ENCODE data around the gene SGMS2.

The SGMS2 gene

GRCh38 chr4:107853444-107854355 is 29.0 kb downstream of the SGMS2 start:
- Histone ChIP-seq H3K9ac (ENCODE audit: low read depth, low read length) (no peak overlapping the region), H3K27ac (ENCODE audit: low read depth, low read length) (no peak overlapping the region), H3K9me3 (ENCODE audit: control insufficient read depth, insufficient read depth, low read length) (no peaks in the 10 kb centered on the region)

GRCh38 chr4:107854356-107855022 is 29.8 kb downstream of the SGMS2 start:
- Histone ChIP-seq H3K36me3 (ENCODE audit: control insufficient read depth, insufficient read depth, low read length) (no peaks in the 10 kb centered on the region), H3K27ac (ENCODE audit: low read depth, low read length) (no peak overlapping the region)

More at GRCh38 chr4:107853444-107854355, 29.0 kb downstream of the SGMS2 start:
- H3K4me3 ChIP-seq (ENCODE audit: low read depth, low read length): no peak overlapping the region
- no peaks in the 10 kb centered on the region for H3K36me3 ChIP-seq (ENCODE audit: control insufficient read depth, insufficient read depth, low read length)
- no peaks in the 10 kb centered on the region for H3K27me3 ChIP-seq (ENCODE audit: control insufficient read depth, insufficient read depth, low read length)
- peaks cover 26% of the 10 kb centered on the region for H3K4me1 ChIP-seq (ENCODE audit: control insufficient read depth, insufficient read depth, low read length)

GRCh38 chr4:107855723-107856122 is 31.0 kb downstream of the SGMS2 start:
- Histone ChIP-seq H3K36me3 (ENCODE audit: control insufficient read depth, insufficient read depth, low read length) (no peaks in the 10 kb centered on the region), H3K4me3 (ENCODE audit: low read depth, low read length) (no peak overlapping the region), H3K27ac (ENCODE audit: low read depth, low read length) (no peak overlapping the region), H3K27me3 (ENCODE audit: control insufficient read depth, insufficient read depth, low read length) (no peaks in the 10 kb centered on the region), H3K9ac (ENCODE audit: low read depth, low read length) (no peak overlapping the region), H3K4me1 (ENCODE audit: control insufficient read depth, insufficient read depth, low read length) (peaks cover 32% of the 10 kb centered on the region), H3K9me3 (ENCODE audit: control insufficient read depth, insufficient read depth, low read length) (no peaks in the 10 kb centered on the region)

More at GRCh38 chr4:107854356-107855022, 29.8 kb downstream of the SGMS2 start:
- no peak overlapping the region for H3K4me3 ChIP-seq (ENCODE audit: low read depth, low read length)
- no peak overlapping the region for H3K9ac ChIP-seq (ENCODE audit: low read depth, low read length)
- H3K4me1 ChIP-seq (ENCODE audit: control insufficient read depth, insufficient read depth, low read length): peaks cover 32% of the 10 kb centered on the region
- H3K27me3 ChIP-seq (ENCODE audit: control insufficient read depth, insufficient read depth, low read length): no peaks in the 10 kb centered on the region
- no peaks in the 10 kb centered on the region for H3K9me3 ChIP-seq (ENCODE audit: control insufficient read depth, insufficient read depth, low read length)

GRCh38 chr4:107856901-107857300 is 32.2 kb downstream of the SGMS2 start:
- H3K4me3 ChIP-seq (ENCODE audit: low read depth, low read length): no peak overlapping the region
- H3K4me1 ChIP-seq (ENCODE audit: control insufficient read depth, insufficient read depth, low read length): peaks cover 26% of the 10 kb centered on the region
- no peaks in the 10 kb centered on the region for H3K27me3 ChIP-seq (ENCODE audit: control insufficient read depth, insufficient read depth, low read length)
- H3K36me3 ChIP-seq (ENCODE audit: control insufficient read depth, insufficient read depth, low read length): no peaks in the 10 kb centered on the region
- H3K9ac ChIP-seq (ENCODE audit: low read depth, low read length): no peak overlapping the region
- H3K27ac ChIP-seq (ENCODE audit: low read depth, low read length): no peak overlapping the region
- H3K9me3 ChIP-seq (ENCODE audit: control insufficient read depth, insufficient read depth, low read length): no peaks in the 10 kb centered on the region

GRCh38 chr4:107857741-107858140 is 33.0 kb downstream of the SGMS2 start:
- H3K4me3 ChIP-seq (ENCODE audit: low read depth, low read length): no peak overlapping the region
- no peaks in the 10 kb centered on the region for H3K9me3 ChIP-seq (ENCODE audit: control insufficient read depth, insufficient read depth, low read length)
- no peaks in the 10 kb centered on the region for H3K27me3 ChIP-seq (ENCODE audit: control insufficient read depth, insufficient read depth, low read length)
- peak overlapping the region; percentile 51 for H3K27ac ChIP-seq (ENCODE audit: low read depth, low read length)
- peaks cover 34% of the 10 kb centered on the region for H3K4me1 ChIP-seq (ENCODE audit: control insufficient read depth, insufficient read depth, low read length)
- H3K9ac ChIP-seq (ENCODE audit: low read depth, low read length): no peak overlapping the region
- H3K36me3 ChIP-seq (ENCODE audit: control insufficient read depth, insufficient read depth, low read length): no peaks in the 10 kb centered on the region

GRCh38 chr4:107858158-107858742 is 33.5 kb downstream of the SGMS2 start:
- H3K27me3 ChIP-seq (ENCODE audit: control insufficient read depth, insufficient read depth, low read length): no peaks in the 10 kb centered on the region
- H3K36me3 ChIP-seq (ENCODE audit: control insufficient read depth, insufficient read depth, low read length): no peaks in the 10 kb centered on the region
- no peaks in the 10 kb centered on the region for H3K9me3 ChIP-seq (ENCODE audit: control insufficient read depth, insufficient read depth, low read length)
- peaks cover 35% of the 10 kb centered on the region for H3K4me1 ChIP-seq (ENCODE audit: control insufficient read depth, insufficient read depth, low read length)
- H3K4me3 ChIP-seq (ENCODE audit: low read depth, low read length): no peak overlapping the region
- H3K27ac ChIP-seq (ENCODE audit: low read depth, low read length): peak overlapping the region; percentile 51
- no peak overlapping the region for H3K9ac ChIP-seq (ENCODE audit: low read depth, low read length)

- Histone ChIP-seq H3K36me3 (ENCODE audit: control insufficient read depth, insufficient read depth, low read length) (no peaks in the 10 kb centered on the region), H3K9ac (ENCODE audit: low read depth, low read length) (no peak overlapping the region), H3K27me3 (ENCODE audit: control insufficient read depth, insufficient read depth, low read length) (no peaks in the 10 kb centered on the region), H3K9me3 (ENCODE audit: control insufficient read depth, insufficient read depth, low read length) (no peaks in the 10 kb centered on the region), H3K4me1 (ENCODE audit: control insufficient read depth, insufficient read depth, low read length) (peaks cover 29% of the 10 kb centered on the region), H3K27ac (ENCODE audit: low read depth, low read length) (no peak overlapping the region), H3K4me3 (ENCODE audit: low read depth, low read length) (no peak overlapping the region)
Observed at GRCh38 chr4:107862658-107863057, 37.9 kb downstream of the SGMS2 start.

GRCh38 chr4:107863416-107863815 is 38.7 kb downstream of the SGMS2 start:
- H3K4me3 ChIP-seq (ENCODE audit: low read depth, low read length): no peak overlapping the region
- H3K27ac ChIP-seq (ENCODE audit: low read depth, low read length): no peak overlapping the region
- peaks cover 23% of the 10 kb centered on the region for H3K4me1 ChIP-seq (ENCODE audit: control insufficient read depth, insufficient read depth, low read length)
- no peak overlapping the region for H3K9ac ChIP-seq (ENCODE audit: low read depth, low read length)
- H3K36me3 ChIP-seq (ENCODE audit: control insufficient read depth, insufficient read depth, low read length): no peaks in the 10 kb centered on the region
- H3K9me3 ChIP-seq (ENCODE audit: control insufficient read depth, insufficient read depth, low read length): no peaks in the 10 kb centered on the region
- H3K27me3 ChIP-seq (ENCODE audit: control insufficient read depth, insufficient read depth, low read length): no peaks in the 10 kb centered on the region

- no peak overlapping the region for H3K27ac ChIP-seq (ENCODE audit: low read depth, low read length)
Observed at GRCh38 chr4:107863850-107864371, 39.2 kb downstream of the SGMS2 start.

GRCh38 chr4:107866726-107867125 is 42.0 kb downstream of the SGMS2 start:
- H3K36me3 ChIP-seq (ENCODE audit: control insufficient read depth, insufficient read depth, low read length): no peaks in the 10 kb centered on the region
- no peaks in the 10 kb centered on the region for H3K27me3 ChIP-seq (ENCODE audit: control insufficient read depth, insufficient read depth, low read length)
- no peaks in the 10 kb centered on the region for H3K9me3 ChIP-seq (ENCODE audit: control insufficient read depth, insufficient read depth, low read length)
- peaks cover 15% of the 10 kb centered on the region for H3K4me1 ChIP-seq (ENCODE audit: control insufficient read depth, insufficient read depth, low read length)
- H3K9ac ChIP-seq (ENCODE audit: low read depth, low read length): no peak overlapping the region
- H3K27ac ChIP-seq (ENCODE audit: low read depth, low read length): no peak overlapping the region
- H3K4me3 ChIP-seq (ENCODE audit: low read depth, low read length): no peak overlapping the region

More at GRCh38 chr4:107863850-107864371, 39.2 kb downstream of the SGMS2 start:
- Histone ChIP-seq H3K27me3 (ENCODE audit: control insufficient read depth, insufficient read depth, low read length) (no peaks in the 10 kb centered on the region), H3K9me3 (ENCODE audit: control insufficient read depth, insufficient read depth, low read length) (no peaks in the 10 kb centered on the region), H3K36me3 (ENCODE audit: control insufficient read depth, insufficient read depth, low read length) (no peaks in the 10 kb centered on the region), H3K4me1 (ENCODE audit: control insufficient read depth, insufficient read depth, low read length) (peaks cover 18% of the 10 kb centered on the region), H3K4me3 (ENCODE audit: low read depth, low read length) (no peak overlapping the region), H3K9ac (ENCODE audit: low read depth, low read length) (no peak overlapping the region)

Measured in HUES48 (cell line).